Mesodermal cell (in vitro differentiated cells): Measurements from ENCODE around the gene SLCO3A1.

Experiments used
- H3K27ac ChIP-seq: 2 replicates; pipeline ENCODE4 v1.7.0; 2013; ENCODE audit warnings: mild to moderate bottlenecking, low read depth, low read length, moderate library complexity; ENCODE audit not compliant: severe bottlenecking
- H3K36me3 ChIP-seq: 2 replicates; pipeline ENCODE4 v1.7.1; 2013; ENCODE audit warnings: mild to moderate bottlenecking, low read length, moderate library complexity; ENCODE audit not compliant: control insufficient read depth, insufficient read depth
- H3K4me1 ChIP-seq: one replicate; pipeline ENCODE4 v1.7.1; 2013; ENCODE audit warnings: mild to moderate bottlenecking, low read length; ENCODE audit not compliant: insufficient read depth, control insufficient read depth, poor library complexity, severe bottlenecking
- H3K4me3 ChIP-seq: 2 replicates; pipeline ENCODE4 v1.7.0; 2013; ENCODE audit warnings: low read length, control low read depth, mild to moderate bottlenecking; ENCODE audit not compliant: insufficient read depth, poor library complexity, severe bottlenecking; ENCODE audit errors: extremely low read depth
- H3K9me3 ChIP-seq: 2 replicates; pipeline ENCODE4 v1.7.1; 2013; ENCODE audit warnings: mild to moderate bottlenecking, low read length, moderate library complexity; ENCODE audit not compliant: control insufficient read depth
- WGBS, 2 experiments: methylation state at CpG; one replicate each; pipeline ENCODE4 v1.1.5; 2013; ENCODE audit warnings: missing lambda C conversion rate in 2 of 2; ENCODE audit not compliant: insufficient coverage in 2 of 2; 5-methylcytosine and 5-hydroxymethylcytosine counted together

The SLCO3A1 gene

GRCh38 chr15:91909111-91909510 is 55.6 kb downstream of the SLCO3A1 start:
- no peaks in the 10 kb centered on the region for H3K9me3 ChIP-seq
- no peaks in the 10 kb centered on the region for H3K4me1 ChIP-seq
- no peaks in the 10 kb centered on the region for H3K36me3 ChIP-seq
- no peak overlapping the region for H3K4me3 ChIP-seq
- H3K27ac ChIP-seq: no peak overlapping the region
- WGBS, 2 experiments: 85 to 100% methylated on average over 1 to 2 of the region's 2 CpGs

GRCh38 chr15:91909574-91909973 is 56.1 kb downstream of the SLCO3A1 start:
- H3K27ac ChIP-seq: no peak overlapping the region
- H3K36me3 ChIP-seq: no peaks in the 10 kb centered on the region
- H3K4me3 ChIP-seq: no peak overlapping the region
- H3K9me3 ChIP-seq: no peaks in the 10 kb centered on the region
- no peaks in the 10 kb centered on the region for H3K4me1 ChIP-seq
- 81 to 94% methylated on average over 6 to 7 of the region's 7 CpGs for WGBS, 2 experiments

DNA sequence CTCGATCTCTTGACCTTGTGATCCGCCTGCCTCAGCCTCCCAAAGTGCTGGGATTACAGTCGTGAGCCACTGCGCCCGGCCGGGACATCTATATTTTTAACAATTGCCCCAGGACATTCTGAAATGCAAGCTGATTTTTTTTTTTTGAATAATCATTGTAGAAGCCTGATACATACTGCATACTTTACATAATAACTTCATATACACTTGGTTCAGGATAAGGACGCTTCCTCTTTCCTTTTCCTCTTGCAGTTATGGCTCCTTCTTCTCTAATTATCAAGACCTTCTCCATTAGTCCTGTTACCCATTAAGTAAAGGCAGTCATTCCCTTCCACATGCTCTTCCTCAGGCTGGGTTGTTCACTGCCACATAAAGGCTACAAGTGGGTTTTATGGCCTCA is 58.3 kb downstream of the SLCO3A1 start:
- H3K27ac ChIP-seq: no peak overlapping the region
- no peaks in the 10 kb centered on the region for H3K4me1 ChIP-seq
- H3K36me3 ChIP-seq: no peaks in the 10 kb centered on the region
- H3K9me3 ChIP-seq: no peaks in the 10 kb centered on the region
- WGBS, 2 experiments: 95 to 100% methylated on average over 1 to 3 of the region's 7 CpGs
- no peak overlapping the region for H3K4me3 ChIP-seq

DNA sequence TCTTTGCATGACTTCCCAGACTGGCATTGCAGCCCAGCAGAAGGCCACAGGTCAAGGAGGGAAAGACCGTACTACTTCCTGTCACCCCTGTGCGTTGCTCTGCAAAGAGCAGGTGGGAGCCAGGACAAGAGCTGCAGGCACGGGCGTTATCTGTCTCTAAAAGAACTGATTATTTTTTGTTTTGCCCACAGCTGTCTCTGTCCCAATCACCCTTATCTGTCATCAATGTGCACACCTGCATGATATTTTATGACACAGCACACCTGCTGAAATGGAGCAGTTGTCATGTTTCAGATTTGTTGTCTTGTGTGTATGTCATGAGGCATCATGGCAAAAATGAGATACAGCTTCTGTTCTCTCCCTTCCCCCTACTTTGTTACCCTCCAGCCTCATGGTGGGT is 58.8 kb downstream of the SLCO3A1 start:
- Histone ChIP-seq H3K27ac (no peak overlapping the region), H3K36me3 (no peaks in the 10 kb centered on the region), H3K4me3 (no peak overlapping the region), H3K4me1 (no peaks in the 10 kb centered on the region), H3K9me3 (no peaks in the 10 kb centered on the region)
- 98% methylated on average over 4 of the region's 4 CpGs for WGBS, 2 experiments

DNA sequence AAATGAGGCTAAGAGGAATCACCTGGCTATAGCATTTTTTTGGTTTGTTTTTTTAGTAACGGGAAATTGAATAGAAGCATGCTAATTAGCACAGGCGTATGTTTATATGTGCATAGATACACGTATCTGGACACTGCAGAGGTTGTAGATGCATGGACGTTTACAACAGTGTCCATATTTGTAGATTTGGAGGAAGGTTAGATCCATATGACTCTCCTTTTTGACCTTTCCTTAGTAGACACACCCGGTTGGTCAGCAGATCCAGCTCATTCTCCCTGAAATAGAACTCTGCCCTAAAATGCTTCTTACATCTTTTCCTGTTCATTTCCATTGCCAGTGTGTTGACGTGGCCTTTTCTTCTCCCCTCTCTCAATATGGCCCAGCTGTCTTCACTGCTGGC is 60.1 kb downstream of the SLCO3A1 start:
- no peaks in the 10 kb centered on the region for H3K9me3 ChIP-seq
- H3K27ac ChIP-seq: no peak overlapping the region
- H3K4me3 ChIP-seq: no peak overlapping the region
- peaks cover 2% of the 10 kb centered on the region for H3K4me1 ChIP-seq
- H3K36me3 ChIP-seq: no peaks in the 10 kb centered on the region
- WGBS, 2 experiments: 83 to 88% methylated on average over 6 of the region's 6 CpGs

GRCh38 chr15:91915576-91915975 is 62.1 kb downstream of the SLCO3A1 start:
- WGBS, 2 experiments: 89 to 90% methylated on average over 10 of the region's 10 CpGs
- peaks cover 2% of the 10 kb centered on the region for H3K4me1 ChIP-seq
- H3K27ac ChIP-seq: no peak overlapping the region
- H3K4me3 ChIP-seq: no peak overlapping the region
- H3K9me3 ChIP-seq: no peaks in the 10 kb centered on the region
- no peaks in the 10 kb centered on the region for H3K36me3 ChIP-seq

GRCh38 chr15:91916051-91916450 is 62.5 kb downstream of the SLCO3A1 start:
- Histone ChIP-seq H3K4me1 (peaks cover 2% of the 10 kb centered on the region), H3K27ac (no peak overlapping the region), H3K4me3 (no peak overlapping the region), H3K36me3 (no peaks in the 10 kb centered on the region), H3K9me3 (no peaks in the 10 kb centered on the region)
- 95 to 97% methylated on average over 39 to 48 of the region's 48 CpGs for WGBS, 2 experiments

- Histone ChIP-seq H3K27ac (no peak overlapping the region), H3K36me3 (no peaks in the 10 kb centered on the region), H3K9me3 (no peaks in the 10 kb centered on the region), H3K4me1 (peaks cover 2% of the 10 kb centered on the region), H3K4me3 (no peak overlapping the region)
- 94 to 100% methylated on average over 2 of the region's 4 CpGs for WGBS, 2 experiments
Observed at GRCh38 chr15:91917686-91918360, 64.3 kb downstream of the SLCO3A1 start.

- Histone ChIP-seq H3K9me3 (no peaks in the 10 kb centered on the region), H3K36me3 (no peaks in the 10 kb centered on the region), H3K4me1 (peaks cover 2% of the 10 kb centered on the region), H3K27ac (no peak overlapping the region), H3K4me3 (no peak overlapping the region)
- WGBS, 2 experiments: 93 to 95% methylated on average over 15 of the region's 15 CpGs
Observed at GRCh38 chr15:91919014-91919534, 65.6 kb downstream of the SLCO3A1 start.

DNA sequence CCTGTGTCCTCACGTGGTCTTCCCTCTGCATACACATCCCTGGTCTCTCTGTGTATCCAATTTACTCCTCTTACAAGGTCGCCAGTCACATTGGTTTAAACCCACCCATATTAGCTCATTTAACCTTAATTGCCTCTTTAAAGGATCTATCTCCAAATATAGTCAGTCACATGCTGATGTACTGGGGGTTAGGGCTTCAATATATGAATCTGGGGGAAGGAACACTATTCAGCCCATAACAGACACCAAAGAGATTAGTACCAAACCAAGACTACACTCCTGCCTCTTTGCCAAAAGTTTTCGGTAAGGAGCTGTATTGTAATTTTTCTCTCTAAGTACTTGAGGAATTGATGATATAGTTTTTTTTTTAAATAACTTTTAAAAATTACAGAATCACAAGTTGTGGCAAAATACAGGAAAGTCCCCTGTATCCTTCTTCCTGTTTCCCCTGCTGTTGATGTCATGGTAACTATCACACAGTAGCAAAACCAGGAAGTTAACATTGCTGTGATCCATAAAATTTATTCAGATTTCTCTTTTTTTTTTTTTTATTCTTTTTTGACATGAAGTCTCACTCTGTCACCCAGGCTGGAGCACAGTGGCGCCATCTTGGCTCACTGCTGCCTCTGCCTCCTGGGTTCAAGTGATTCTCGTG is 67.8 kb downstream of the SLCO3A1 start:
- Histone ChIP-seq H3K9me3 (no peaks in the 10 kb centered on the region), H3K36me3 (no peaks in the 10 kb centered on the region), H3K4me3 (no peak overlapping the region), H3K4me1 (peaks cover 2% of the 10 kb centered on the region), H3K27ac (no peak overlapping the region)
- 86 to 100% methylated on average over 3 to 4 of the region's 5 CpGs for WGBS, 2 experiments

DNA sequence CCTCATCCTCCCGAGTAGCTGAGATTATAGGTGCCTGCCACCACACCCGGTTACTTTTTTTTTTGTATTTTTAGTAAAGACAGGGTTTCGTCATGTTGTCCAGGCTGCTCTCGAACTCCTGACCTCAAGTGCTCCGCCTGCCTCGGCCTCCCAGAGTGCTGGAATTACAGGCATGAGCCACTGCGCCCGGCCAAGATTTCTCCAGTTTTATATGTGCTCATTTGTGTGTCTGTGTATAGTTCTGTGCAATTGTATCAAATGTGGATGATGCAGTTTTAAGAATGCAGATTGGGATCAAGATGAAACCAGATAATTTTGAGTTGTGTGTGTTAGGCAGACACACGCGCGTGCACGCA is 68.3 kb downstream of the SLCO3A1 start:
- Histone ChIP-seq H3K36me3 (no peaks in the 10 kb centered on the region), H3K4me3 (no peak overlapping the region), H3K27ac (no peak overlapping the region), H3K4me1 (peaks cover 6% of the 10 kb centered on the region), H3K9me3 (no peaks in the 10 kb centered on the region)
- WGBS, 2 experiments: 80 to 92% methylated on average over 2 to 4 of the region's 12 CpGs
